Kidney epithelial cell (primary cell): ENCODE results near the gene ISCA2. TPM values are rescaled to one million over a fixed set of nuclear protein-coding genes. Genes with fewer than 3 reads are reported as not detected.

Source experiments
- DNase-seq: peaks from one replicate; pipeline ENCODE4 v3.0.0-alpha.2; 2010; ENCODE audit warnings: low read depth
- H3K27me3 ChIP-seq: 2 replicates; pipeline ENCODE4 v1.6.0; 2011; ENCODE audit warnings: low read length; ENCODE audit not compliant: control insufficient read depth, insufficient read depth
- H3K36me3 ChIP-seq: 2 replicates; pipeline ENCODE4 v1.5.1; 2011; ENCODE audit warnings: low read length; ENCODE audit not compliant: control insufficient read depth, insufficient read depth
- H3K4me3 ChIP-seq: 2 replicates; pipeline ENCODE4 v1.5.1; 2011; ENCODE audit warnings: low read depth, mild to moderate bottlenecking, control low read depth, low read length
- CTCF ChIP-seq: IDR thresholded peaks from 2 replicates; pipeline ENCODE4 v1.5.1; 2011; ENCODE audit warnings: mild to moderate bottlenecking, moderate library complexity, low read length, control low read depth, inconsistent platforms; ENCODE audit not compliant: insufficient read depth, poor library complexity, severe bottlenecking
- total RNA-seq: library from RNA; depleted of rRNA; stranded (reverse); fragments of >200 nt; gene quantifications from 2 replicates; pipeline ENCODE4 v1.2.3, GENCODE V29; 2015

Gene ISCA2
- total RNA-seq, 1 donor from 2014 or later = 12.1 TPM

GRCh38 chr14:74506411-74506851 is 12.9 kb downstream of the ISCA2 start:
- Histone ChIP-seq H3K36me3 (no peaks in the 10 kb centered on the region), H3K27me3 (no peaks in the 10 kb centered on the region), H3K4me3 (no peak overlapping the region)
- DNase-seq = no peak
- no peak for TF ChIP-seq CTCF

GRCh38 chr14:74507085-74507484 is 13.5 kb downstream of the ISCA2 start:
- TF ChIP-seq CTCF = no peak
- Histone ChIP-seq H3K27me3 (no peaks in the 10 kb centered on the region), H3K36me3 (no peaks in the 10 kb centered on the region), H3K4me3 (no peak overlapping the region)
- no peak for DNase-seq

- no peak for DNase-seq
- TF ChIP-seq CTCF = no peak
- Histone ChIP-seq H3K36me3 (no peaks in the 10 kb centered on the region), H3K27me3 (no peaks in the 10 kb centered on the region), H3K4me3 (no peak overlapping the region)
Observed at GRCh38 chr14:74507840-74508239, 14.3 kb downstream of the ISCA2 start.

GRCh38 chr14:74508292-74508731 is 14.7 kb downstream of the ISCA2 start:
- TF ChIP-seq CTCF = peak; percentile 58
- Histone ChIP-seq H3K4me3 (no peak overlapping the region), H3K36me3 (no peaks in the 10 kb centered on the region), H3K27me3 (no peaks in the 10 kb centered on the region)
- no peak for DNase-seq

GRCh38 chr14:74508844-74509428 is 15.4 kb downstream of the ISCA2 start:
- Histone ChIP-seq H3K36me3 (no peaks in the 10 kb centered on the region), H3K27me3 (no peaks in the 10 kb centered on the region), H3K4me3 (no peak overlapping the region)
- TF ChIP-seq CTCF = no peak
- no peak for DNase-seq

GRCh38 chr14:74509587-74510222 is 16.1 kb downstream of the ISCA2 start:
- TF ChIP-seq CTCF = no peak
- Histone ChIP-seq H3K4me3 (no peak overlapping the region), H3K27me3 (no peaks in the 10 kb centered on the region), H3K36me3 (no peaks in the 10 kb centered on the region)
- DNase-seq = no peak
